HFFc6 (cell line): ENCODE measurements around the gene TERT. TPM values are rescaled to one million over a fixed set of nuclear protein-coding genes. Genes with fewer than 3 reads are reported as not detected.
A peak's percentile ranks its signal among the peaks of the same experiment; 100 is the strongest.

Experiments used
- DNase-seq: peaks from one replicate; pipeline ENCODE4 v3.0.0-alpha.2; 2018
- H3K27ac Mint-ChIP-seq: 2 replicates; pipeline ENCODE4 v1.8.0; 2020; ENCODE audit warnings: mild to moderate bottlenecking, mixed read lengths
- H3K27me3 Mint-ChIP-seq: 2 replicates; pipeline ENCODE4 v1.8.0; 2021; ENCODE audit warnings: mild to moderate bottlenecking, moderate library complexity, mixed read lengths; ENCODE audit not compliant: insufficient read depth
- H3K36me3 Mint-ChIP-seq: 2 replicates; pipeline ENCODE4 v1.8.0; 2021; ENCODE audit warnings: low read depth, mixed read lengths
- H3K4me1 Mint-ChIP-seq: 2 replicates; pipeline ENCODE4 v1.8.0; 2020; ENCODE audit warnings: low read depth, mixed read lengths
- H3K4me3 Mint-ChIP-seq: 2 replicates; pipeline ENCODE4 v1.8.0; 2020; ENCODE audit warnings: mild to moderate bottlenecking, moderate library complexity, mixed read lengths
- H3K9me3 Mint-ChIP-seq: 2 replicates; pipeline ENCODE4 v1.8.0; 2020; ENCODE audit warnings: mild to moderate bottlenecking, mixed read lengths
- total RNA-seq, 6 experiments: library from RNA; stranded (reverse); fragmentation: NEBNext Ultra II Directional; extraction: Animal tissue kit (Norgen Biotek cat#: 25700); gene quantifications; 2 replicates in 1 of 6; 3 replicates in 5 of 6; pipeline ENCODE4 v1.2.3, GENCODE V29; 2021
- TF ChIP-seq, protein P1 (sequence below): fragments of 200-600 bp; sonication (generic); IDR thresholded peaks from 2 replicates; pipeline ENCODE4 v1.5.0; 2021; ENCODE audit warnings: antibody characterized with exemption, mild to moderate bottlenecking

TERT gene
- total RNA-seq, 6 experiments from 2014 or later = 2,350 to 4,507 (median 3,883) TPM

DNA sequence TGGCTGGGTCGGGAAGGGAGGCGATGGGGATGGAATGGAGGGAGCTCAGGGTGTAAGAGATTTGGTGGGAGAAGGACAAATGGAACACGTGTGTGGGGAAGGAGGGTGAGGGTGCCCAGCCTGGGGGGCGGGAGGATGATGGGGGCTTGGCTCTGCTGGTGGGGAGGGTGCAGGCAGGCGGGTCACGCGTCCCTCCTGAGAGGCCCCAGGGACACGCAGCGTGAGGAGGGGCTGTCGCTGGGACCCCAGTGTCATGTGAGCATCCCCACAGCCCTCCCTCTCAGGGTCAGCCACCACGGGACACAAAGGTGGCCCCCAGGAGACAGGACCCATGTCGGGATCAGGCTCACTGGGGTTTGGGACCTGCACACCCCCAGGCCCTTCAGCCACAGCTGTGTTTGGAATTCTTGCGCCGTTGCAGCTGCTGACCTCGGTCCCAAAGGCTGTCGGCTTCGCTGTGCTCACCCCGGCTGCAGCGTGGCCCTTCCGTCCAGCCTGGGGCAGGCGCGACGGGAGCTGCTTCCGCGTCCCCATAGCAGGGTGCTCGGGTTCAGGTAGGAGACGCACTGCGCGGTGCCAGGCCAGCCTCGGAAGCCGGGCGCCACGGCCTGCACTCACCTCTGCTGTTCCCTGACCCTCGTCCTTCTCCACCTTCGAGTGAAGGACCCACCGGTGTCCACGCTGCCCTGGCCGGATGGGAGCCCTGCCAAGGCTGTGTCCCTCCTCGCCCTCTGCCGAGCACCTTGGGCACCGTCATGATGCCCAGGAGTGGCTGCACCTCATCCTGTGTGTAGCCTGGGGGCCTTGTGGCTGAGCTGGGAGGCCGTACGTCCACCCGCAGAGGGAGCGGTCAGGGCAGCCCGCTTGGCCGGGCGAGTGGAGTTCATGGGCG is 88.1 kb downstream of the TERT start:
- TF ChIP-seq, protein P1, sequence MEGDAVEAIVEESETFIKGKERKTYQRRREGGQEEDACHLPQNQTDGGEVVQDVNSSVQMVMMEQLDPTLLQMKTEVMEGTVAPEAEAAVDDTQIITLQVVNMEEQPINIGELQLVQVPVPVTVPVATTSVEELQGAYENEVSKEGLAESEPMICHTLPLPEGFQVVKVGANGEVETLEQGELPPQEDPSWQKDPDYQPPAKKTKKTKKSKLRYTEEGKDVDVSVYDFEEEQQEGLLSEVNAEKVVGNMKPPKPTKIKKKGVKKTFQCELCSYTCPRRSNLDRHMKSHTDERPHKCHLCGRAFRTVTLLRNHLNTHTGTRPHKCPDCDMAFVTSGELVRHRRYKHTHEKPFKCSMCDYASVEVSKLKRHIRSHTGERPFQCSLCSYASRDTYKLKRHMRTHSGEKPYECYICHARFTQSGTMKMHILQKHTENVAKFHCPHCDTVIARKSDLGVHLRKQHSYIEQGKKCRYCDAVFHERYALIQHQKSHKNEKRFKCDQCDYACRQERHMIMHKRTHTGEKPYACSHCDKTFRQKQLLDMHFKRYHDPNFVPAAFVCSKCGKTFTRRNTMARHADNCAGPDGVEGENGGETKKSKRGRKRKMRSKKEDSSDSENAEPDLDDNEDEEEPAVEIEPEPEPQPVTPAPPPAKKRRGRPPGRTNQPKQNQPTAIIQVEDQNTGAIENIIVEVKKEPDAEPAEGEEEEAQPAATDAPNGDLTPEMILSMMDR = no peak
- no peak overlapping the region for H3K4me3 Mint-ChIP-seq
- H3K9me3 Mint-ChIP-seq = 0 out of 2 replicates have a peak, but pooled peaks cover 5% of the 10 kb centered on the region
- peaks cover 15% of the 10 kb centered on the region for H3K27me3 Mint-ChIP-seq
- H3K36me3 Mint-ChIP-seq = no peaks in the 10 kb centered on the region
- no peak overlapping the region for H3K27ac Mint-ChIP-seq
- no peaks in the 10 kb centered on the region for H3K4me1 Mint-ChIP-seq
- no peak for DNase-seq

DNA sequence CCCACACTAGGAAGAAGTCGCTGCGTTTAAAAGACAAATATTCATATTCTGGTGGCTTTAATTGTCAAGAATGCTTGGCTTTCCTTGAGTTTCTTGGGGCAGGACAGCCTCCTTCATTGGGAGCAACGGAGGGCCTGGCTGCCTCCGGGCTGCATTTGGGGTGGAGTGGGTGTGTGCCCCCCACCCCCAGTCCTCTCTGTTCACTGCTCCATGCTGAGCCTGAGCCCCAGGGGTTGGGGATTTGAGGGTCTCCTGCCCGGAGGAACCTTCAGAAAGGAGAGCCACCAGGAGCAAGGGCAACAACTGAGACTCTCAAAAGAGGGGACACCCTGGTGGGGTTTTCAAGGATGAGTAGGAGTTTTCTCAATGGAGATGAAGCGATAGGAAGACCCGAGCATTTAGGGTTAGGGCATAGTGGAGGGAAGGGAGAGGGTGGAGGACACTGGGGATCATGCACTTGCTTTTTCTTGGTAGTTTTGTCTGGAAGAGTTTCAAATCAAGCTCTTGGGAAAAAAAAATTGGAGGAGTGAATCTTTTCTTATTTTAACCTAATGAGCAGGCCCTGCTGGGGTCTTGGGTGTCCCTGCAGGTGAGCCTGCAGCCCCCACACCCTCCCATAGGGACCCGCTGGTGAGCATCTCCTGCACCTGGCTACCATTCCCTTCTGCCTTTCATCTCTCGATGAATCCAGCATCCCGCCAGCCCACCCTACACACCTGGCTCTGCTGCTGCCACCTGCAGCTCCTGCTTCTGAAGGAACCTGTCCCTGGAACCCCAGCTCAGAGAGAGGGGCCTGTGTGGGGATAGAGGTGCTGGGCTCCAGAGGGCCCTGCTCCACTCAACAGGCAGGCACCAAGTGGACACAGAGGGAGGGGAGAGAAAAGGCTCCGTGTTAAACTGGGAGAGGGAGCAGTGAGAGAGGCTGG is 89.3 kb downstream of the TERT start:
- Mint-ChIP-seq H3K4me1 (no peaks in the 10 kb centered on the region), H3K27ac (no peak overlapping the region)

DNA sequence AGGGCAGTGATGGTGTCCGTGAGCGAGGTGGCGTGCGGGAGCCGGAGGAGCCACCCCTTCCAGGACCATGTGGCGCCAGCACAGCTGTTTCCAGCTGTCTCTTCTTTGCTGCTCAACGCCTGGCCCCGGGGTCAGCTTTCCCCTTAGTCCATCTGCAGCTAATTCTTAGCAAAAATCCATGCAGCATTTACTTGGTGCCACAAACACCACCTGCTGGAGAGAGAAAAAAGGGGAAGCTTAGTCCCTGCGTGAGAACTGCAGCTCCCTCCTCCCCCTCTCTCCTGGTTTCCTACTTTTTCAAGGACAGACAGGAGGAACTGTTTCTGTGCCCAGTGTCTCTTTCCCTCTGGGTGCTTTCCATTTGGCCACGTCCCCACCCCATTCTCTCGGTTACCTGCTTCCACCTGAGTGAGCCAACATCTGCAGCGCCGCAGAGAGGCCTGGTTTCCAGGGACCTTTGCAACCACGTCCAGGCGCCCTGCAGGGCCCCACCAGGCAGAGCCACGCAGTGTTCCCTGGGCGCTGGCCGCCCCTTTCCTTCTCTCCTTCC is 90.1 kb downstream of the TERT start:
- Mint-ChIP-seq H3K27me3 (peaks cover 13% of the 10 kb centered on the region), H3K36me3 (no peaks in the 10 kb centered on the region), H3K4me3 (no peak overlapping the region), H3K27ac (no peak overlapping the region), H3K4me1 (no peaks in the 10 kb centered on the region), H3K9me3 (no peaks in the 10 kb centered on the region)
- DNase-seq = peak; percentile 39
- TF ChIP-seq, protein P1 = peak; percentile 53

More for the DNA sequence above, 89.3 kb downstream of the TERT start:
- Mint-ChIP-seq H3K9me3 (no peaks in the 10 kb centered on the region), H3K36me3 (no peaks in the 10 kb centered on the region), H3K27me3 (peaks cover 15% of the 10 kb centered on the region), H3K4me3 (no peak overlapping the region)
- TF ChIP-seq, protein P1 = no peak
- no peak for DNase-seq

DNA sequence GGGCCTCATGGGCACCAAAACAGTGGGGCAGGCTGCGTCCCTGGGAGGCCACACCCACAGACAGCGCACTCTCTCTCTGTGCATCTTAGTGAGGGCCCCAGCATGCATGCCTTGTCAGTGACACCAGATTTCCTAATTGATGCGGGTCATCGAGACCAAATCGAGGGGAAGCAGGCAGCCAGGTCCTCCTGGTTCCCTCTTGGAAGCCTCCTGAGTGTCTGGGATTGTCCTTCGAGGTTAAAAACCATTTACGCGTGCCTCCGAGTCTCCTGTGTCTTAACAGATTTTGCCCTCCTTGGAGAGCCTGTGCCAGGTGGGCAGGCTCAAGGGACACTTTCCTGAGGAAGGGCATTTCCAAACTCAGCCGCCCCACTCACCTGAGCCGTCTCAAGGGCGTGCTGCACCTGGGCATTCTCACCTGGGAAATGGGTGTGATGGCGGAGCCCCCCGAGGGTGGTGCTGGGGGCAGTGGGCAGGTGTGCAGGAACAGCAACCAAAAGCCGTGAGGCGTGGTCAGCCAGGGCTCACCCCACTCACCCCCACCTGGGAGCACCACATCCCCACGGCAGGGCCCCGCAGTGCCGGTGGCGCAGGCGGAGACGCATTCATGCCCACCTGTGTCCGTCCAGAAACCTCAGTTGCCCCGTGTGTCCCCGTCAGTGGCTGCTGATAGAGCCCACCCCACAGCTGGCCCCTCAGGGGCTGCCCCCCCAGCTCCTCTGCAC is 90.7 kb downstream of the TERT start:
- Mint-ChIP-seq H3K27me3 (peaks cover 13% of the 10 kb centered on the region), H3K36me3 (no peaks in the 10 kb centered on the region), H3K9me3 (no peaks in the 10 kb centered on the region), H3K4me1 (no peaks in the 10 kb centered on the region), H3K27ac (no peak overlapping the region), H3K4me3 (no peak overlapping the region)
- TF ChIP-seq, protein P1 = no peak
- DNase-seq = no peak
